Skeletal muscle cell (primary cell): ENCODE measurements around the gene HSPA1A.
"Not testable (repeated sequence)": the region's sequence is repeated elsewhere in the genome, so short reads cannot be mapped to it uniquely, and the experiment has no call there.

Experiments
- DNase-seq: peaks from one replicate; pipeline ENCODE4 v3.0.0-alpha.2; 2010; ENCODE audit warnings: low read depth
- H3K4me3 ChIP-seq: 2 replicates; pipeline ENCODE4 v1.5.1; 2011; ENCODE audit warnings: low read depth, mild to moderate bottlenecking, control low read depth, low read length, moderate library complexity

Gene HSPA1A

DNA sequence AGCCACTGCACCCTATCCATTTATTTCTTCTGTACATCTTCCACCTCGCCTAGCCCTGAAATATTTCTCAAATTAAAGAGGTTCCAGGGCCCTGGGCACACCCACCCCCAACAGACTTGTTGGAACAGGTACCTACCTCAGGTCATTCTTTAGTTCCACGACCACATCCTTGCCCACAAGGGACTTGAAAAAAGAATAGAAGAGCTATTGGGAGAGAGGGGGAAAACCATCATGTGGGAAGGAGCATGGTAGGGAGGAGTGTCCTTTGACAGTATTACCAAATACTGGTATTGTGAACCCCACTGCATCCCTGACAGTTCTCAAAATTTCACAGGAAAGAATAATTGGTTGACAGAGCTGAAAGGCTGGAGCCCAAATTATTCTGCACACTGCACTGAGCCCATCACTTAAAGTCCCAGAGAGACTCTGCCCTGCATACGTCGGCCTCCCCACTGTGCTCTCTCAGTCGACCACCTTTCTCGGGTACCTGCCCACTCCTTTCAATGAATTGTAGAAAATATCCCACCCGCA lies 9.3 kb upstream of the HSPA1A start:
- H3K4me3 ChIP-seq: peak overlapping the region; percentile 85
- DNase-seq: no peak

DNA sequence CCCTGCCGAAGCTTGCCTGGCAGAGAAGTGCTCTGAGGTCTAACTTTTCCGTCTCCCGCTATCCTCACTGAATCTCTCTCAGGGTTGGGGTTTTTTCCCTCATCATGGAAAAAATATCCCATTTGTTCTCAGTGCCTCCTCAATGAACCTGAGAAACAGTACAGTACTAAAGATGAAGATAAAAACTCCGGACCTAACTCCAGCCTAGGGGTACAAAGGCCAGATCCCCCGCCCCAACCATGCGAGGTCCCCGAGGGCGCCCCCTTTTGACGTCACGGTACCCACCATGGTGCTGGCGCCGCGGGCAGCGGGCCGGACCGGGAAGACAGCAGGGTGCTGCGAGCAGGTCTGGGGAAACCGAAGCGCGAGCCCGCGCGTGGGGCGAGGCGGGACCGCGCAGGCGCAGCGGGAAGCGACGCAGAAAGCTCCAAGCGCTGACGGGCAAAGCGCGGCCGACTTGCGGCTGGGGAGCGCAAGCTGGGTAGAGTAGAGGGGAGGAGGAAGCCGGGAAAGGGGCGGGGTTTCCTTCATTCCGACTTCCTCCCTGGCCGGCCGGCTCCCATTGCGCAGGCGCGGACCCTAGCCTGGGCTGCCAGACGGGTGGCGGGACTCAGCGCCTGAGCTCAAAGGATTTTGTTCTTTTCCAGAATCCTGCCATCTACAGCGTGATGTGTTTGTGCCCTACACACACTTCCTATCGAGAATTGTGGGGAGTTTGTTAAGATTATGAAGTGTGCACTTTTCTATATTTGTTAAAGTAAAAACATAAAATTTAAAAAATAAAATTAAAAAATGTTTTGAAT lies 8.7 kb upstream of the HSPA1A start, which contains the start of gene LSM2:
TSS of gene LSM2 (minus strand) at position 497 of the 803 bp plus-strand sequence. CDS start at position 288, 209 bp downstream.
- peak; percentile 89 for DNase-seq
- H3K4me3 ChIP-seq: peak within 1 kb of the TSS; percentile 85

DNA sequence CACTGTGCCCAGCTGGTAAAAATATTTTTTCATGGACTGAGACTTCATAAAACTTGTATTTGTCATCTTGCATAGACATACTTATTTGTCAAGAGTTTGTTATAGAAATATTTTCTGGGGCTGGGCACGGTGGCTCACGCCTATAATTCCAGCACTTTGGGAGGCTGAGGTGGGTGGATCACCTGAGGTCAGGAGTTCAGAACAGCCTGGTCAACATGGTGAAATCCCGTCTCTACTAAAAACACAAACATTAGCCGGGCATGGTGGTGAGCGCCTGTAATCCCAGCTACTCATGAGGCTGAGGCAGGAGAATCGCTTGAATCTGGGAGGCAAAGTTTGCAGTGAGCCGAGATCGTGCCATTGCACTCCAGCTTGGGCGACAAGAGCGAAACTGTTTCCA lies 6.7 kb upstream of the HSPA1A start:
- H3K4me3 ChIP-seq, DNase-seq: not testable (repeated sequence)

DNA sequence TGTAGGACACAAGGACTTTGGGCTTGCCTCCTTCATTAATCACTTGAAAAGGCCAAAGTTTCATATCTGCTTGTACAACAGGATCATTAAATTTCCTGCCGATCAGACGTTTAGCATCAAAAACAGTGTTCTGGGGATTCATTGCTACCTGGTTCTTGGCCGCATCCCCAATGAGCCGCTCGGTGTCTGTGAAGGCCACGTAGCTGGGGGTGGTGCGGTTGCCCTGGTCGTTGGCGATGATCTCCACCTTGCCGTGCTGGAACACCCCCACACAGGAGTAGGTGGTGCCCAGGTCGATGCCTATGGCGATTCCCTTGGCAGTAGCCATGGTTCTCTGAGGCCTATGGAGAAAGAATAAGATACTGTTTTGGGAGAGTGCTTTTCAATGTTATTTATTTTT lies 3.7 kb upstream of the HSPA1A start:
- no peak overlapping the region for H3K4me3 ChIP-seq
- no peak for DNase-seq

DNA sequence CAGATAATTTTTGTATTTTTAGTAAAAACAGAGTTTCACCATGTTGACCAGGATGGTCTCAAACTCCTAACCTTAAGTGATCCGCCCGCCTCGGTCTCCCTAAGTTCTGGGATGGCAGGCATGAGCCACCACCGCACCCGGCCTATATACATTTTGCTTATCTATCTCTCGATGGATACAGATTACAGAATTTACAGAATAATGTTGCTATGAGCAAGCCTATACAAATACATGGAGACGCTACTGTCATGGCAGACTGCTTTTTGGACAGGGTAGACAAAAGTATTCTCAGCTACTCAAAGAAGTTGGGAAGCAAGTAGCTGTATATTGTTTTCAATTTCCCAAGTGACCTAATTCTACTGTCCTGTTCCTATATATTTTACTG lies 1.9 kb upstream of the HSPA1A start:
- H3K4me3 ChIP-seq: no peak overlapping the region
- DNase-seq: no peak

DNA sequence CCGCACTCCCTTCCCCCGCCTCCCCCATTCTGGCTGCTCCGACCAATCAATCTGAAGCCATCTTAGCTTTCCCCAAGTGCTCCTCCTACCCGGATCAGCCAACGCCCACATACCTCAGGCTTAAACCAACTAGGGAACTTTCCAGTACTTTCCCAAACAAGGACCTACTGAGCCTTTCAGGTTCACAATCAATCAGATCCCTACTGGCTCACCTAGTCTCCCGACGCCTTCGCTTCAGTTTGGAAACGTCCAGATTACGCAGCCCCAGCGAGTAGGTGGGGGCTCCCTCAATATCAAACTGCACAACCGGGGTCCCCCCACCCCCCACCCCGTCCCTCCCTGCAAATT lies 692 bp upstream of the HSPA1A start:
- peak overlapping the region; percentile 64 for H3K4me3 ChIP-seq
- peak; percentile 93 for DNase-seq

DNA sequence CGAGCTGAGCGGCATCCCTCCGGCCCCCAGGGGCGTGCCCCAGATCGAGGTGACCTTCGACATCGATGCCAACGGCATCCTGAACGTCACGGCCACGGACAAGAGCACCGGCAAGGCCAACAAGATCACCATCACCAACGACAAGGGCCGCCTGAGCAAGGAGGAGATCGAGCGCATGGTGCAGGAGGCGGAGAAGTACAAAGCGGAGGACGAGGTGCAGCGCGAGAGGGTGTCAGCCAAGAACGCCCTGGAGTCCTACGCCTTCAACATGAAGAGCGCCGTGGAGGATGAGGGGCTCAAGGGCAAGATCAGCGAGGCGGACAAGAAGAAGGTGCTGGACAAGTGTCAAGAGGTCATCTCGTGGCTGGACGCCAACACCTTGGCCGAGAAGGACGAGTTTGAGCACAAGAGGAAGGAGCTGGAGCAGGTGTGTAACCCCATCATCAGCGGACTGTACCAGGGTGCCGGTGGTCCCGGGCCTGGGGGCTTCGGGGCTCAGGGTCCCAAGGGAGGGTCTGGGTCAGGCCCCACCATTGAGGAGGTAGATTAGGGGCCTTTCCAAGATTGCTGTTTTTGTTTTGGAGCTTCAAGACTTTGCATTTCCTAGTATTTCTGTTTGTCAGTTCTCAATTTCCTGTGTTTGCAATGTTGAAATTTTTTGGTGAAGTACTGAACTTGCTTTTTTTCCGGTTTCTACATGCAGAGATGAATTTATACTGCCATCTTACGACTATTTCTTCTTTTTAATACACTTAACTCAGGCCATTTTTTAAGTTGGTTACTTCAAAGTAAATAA lies 2.0 kb downstream of the HSPA1A start:
- DNase-seq: not testable (repeated sequence)

DNA sequence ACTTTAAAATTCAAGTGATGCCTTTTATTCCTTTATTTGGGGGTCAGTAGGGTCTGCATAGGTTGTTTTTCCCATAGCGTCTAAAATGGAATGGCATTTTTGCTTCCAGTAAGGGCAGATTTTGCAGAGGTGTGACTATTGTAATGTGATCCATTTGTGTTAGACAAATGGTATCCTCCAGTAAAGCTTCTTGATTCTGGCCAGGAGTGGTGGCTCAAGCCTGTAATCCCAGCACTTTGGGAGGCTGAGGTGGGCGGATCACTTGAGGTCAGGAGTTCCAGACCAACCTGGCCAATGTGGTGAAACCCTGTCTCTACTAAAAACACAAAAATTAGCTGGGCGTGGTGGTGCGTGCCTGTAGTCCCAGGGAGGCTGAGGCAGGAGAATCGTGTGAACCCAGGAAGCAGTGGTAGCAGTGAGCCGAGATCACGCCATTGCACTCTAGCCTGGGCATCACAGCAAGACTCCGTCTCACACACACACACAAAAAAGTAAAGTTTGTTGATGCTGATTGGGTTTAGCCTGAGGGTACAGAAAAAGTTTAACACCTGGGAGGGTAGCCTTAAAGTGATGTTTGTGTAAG lies 2.7 kb downstream of the HSPA1A start:
- DNase-seq: not testable (repeated sequence)
- peak overlapping the region; percentile 45 for H3K4me3 ChIP-seq

More for the DNA sequence above, 2.0 kb downstream of the HSPA1A start:
- H3K4me3 ChIP-seq: peak overlapping the region; percentile 45

DNA sequence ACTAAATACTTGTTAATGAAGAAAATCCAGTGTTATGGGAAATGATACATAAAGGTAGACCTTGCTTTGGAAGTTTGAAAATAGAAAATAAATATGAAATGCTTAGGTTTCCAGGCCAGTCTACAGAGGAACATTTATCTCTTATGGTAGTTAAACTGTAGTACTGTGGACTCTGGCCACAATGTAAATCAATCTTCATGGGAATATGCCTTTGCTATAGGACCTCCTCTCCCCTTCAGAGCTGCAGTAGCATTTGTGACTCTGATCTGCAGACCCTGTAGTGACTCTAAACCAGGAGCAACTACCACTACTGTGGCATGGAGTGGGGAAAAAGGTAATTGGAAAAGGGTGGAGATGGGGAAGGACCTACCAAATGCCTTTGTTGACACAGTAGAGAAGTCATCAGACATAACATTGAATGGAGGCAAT lies 4.5 kb downstream of the HSPA1A start:
- no peak overlapping the region for H3K4me3 ChIP-seq
- no peak for DNase-seq

DNA sequence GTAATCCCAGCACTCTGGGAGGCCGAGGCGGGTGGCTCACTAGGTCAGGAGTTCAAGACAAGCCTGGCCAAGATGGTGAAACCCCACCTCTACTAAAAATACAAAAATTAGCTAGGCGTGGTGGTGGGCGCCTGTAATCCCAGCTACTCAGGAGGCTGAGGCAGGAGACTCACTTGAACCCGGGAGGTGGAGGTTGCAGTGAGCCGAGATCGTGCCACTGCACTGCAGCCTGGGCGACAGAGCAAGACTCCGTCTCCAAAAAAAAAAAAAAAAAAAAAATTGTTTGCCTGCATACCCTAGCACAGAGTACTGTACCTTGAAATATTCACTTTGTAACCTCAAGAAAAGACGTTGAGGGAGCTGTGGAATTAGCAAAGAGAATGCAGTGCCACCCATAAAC lies 5.1 kb downstream of the HSPA1A start:
- DNase-seq, H3K4me3 ChIP-seq: not testable (repeated sequence)

DNA sequence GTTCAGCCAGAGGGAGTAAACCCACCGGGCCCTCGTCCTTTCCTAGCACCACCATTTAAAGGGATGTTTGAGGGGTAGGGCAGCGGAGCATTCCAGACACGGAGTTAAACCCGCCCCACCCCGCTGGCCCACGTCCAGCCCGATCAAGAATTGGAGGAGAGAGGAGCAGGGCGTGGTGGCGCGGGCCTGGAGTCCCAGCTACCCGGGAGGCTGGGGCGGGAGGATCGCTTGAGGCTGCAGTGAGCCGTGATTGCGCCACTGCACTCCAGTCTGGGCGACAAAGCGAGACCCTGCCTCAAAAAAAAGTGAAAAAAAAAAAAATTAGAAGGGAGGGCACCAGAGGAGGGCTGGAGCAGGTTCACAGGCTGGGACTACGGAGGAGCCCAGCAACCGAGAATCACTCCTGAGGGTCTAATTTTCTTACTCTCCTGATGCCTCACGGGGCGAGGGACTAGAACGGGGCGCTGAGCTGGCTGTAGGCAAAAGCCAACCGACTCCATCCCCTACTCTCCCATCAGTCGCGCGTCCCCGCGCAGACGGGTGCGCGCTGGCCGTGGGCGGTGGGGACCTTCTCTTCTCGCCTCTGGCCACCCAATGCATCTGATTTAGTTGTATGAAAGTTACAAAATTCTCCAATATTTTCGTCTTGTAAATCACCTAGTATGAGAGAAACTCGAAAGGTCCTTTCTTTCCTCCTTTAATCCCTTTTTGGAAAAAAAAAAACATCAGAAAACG lies 6.1 kb downstream of the HSPA1A start:
- peak overlapping the region; percentile 60 for H3K4me3 ChIP-seq
- DNase-seq: no peak

DNA sequence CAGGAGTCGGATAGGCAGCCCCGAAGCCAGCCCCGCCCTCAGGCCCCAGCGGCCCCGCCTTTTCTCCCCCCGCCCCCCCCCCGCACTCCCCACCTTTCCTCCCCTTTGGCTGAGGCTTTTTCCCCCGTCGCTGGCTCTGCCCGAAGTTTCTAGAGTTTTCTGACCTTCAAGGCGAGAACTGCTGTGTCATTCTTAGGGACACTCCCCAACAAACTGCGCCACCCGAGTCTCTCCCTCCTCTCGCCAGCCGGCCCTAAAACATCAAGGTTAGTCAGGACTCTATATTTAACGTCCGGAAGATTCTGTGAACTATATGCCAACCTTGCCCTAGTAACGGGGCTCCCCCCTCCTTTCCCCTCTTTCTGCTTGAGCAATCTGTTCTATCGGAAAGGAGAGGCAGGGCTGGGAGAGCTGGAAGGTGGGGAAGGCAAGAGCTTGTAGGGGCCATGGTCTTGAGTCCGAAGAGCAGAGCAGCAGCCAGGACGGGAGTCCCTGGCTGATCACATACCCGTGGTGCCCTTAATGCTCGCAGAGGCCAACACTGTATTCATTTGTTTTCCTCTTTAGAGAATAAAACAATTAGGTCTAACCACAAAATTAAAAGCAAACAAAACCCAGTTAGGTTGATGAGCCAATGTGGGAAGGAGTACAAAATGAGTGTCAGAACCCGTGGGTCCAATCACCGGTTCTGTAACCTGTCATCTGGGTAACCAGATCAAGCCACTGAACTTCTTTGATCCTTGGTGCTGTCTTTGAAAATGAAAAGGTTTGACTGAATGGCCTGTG lies 6.9 kb downstream of the HSPA1A start:
- H3K4me3 ChIP-seq: peak overlapping the region; percentile 60
- peak; percentile 41 for DNase-seq

DNA sequence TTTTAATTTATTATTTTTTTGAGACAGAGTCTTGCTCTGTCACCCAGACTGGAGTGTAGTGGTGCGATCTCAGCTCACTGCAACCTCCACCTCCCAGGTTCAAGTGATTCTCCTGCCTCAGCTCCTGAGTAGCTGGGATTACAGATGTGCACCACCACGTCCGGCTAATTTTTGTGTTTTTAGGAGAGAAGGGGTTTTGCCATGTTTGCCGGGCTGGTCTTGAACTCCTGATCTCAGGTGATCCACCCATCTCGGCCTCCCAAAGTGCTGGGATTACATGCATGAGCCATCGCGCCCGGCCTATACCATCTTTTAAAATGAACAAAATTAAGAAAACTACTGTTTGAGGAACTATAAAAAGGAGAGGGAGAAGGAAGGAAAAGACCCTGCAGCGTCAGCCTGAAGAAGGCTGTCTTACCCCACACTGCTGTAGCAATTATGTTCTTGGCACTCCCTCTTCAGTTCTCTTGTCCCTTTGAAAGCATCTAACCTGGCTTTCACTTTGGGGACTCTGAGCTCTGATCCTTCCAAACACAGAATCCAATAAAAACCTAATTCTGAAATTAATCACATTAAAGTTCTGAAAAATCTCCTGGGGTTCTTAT lies 8.4 kb downstream of the HSPA1A start:
- H3K4me3 ChIP-seq, DNase-seq: not testable (repeated sequence)

DNA sequence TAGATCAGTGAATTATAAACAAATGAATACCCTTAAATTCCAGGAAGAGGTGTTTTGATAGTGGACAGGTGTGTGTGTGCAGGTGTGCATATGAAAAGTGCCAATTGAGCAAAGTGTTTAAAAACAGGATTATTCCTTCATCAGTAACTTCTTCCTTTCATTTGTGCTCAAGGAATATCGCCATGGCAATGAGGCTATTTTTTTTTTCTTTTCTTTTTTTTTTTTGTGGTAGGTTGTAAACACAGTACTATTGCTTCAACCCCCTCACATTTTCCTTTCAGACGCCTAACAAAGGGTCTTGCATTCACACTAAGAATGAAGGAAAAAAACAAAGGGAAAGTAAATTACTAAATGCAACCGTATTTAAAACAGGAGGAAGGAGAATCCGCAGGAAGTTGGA lies 10.2 kb downstream of the HSPA1A start:
- no peak overlapping the region for H3K4me3 ChIP-seq
- no peak for DNase-seq

DNA sequence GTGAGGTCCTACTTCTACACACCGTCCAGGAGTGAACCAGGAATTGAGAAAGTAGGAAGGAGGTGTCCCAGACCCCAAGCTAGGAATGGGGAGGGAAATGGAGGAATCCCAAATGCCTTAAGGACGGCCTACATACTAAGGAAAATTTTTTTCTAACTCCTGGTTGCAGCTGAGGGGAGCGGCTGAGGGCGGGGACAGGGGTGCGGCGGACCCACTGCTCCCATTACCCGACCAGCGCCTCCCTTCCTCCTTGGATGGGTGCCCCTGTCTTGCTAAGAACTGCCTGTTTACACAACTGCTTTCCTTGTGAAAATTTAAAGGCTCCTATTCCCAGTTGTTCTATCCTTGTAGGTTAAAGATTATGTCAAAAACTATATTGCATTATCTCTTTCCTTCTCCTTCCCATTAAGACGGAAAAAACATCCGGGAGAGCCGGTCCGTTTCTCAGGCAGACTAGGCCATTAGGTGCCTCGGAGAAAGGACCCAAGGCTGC lies 11.5 kb downstream of the HSPA1A start:
- peak; percentile 47 for DNase-seq
- peak overlapping the region; percentile 69 for H3K4me3 ChIP-seq

DNA sequence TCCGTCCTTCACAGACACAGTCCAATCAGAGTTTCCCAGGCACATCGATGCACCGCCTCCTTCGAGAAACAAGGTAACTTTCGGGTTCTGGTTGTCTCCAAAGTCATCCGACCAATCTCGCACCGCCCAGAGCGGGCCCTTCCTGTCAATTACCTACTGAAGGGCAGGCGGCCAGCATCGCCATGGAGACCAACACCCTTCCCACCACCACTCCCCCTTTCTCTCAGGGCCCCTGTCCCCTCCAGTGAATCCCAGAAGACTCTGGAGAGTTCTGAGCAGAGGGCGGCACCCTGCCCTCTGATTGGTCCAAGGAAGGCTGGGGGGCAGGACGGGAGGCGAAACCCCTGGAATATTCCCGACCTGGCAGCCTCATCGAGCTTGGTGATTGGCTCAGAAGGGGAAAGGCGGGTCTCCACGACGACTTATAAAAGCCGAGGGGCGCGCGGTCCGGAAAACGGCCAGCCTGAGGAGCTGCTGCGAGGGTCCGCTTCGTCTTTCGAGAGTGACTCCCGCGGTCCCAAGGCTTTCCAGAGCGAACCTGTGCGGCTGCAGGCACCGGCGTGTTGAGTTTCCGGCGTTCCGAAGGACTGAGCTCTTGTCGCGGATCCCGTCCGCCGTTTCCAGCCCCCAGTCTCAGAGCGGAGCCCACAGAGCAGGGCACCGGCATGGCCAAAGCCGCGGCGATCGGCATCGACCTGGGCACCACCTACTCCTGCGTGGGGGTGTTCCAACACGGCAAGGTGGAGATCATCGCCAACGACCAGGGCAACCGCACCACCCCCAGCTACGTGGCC lies 12.1 kb downstream of the HSPA1A start, which contains the start of gene HSPA1B:
TSS of gene HSPA1B (plus strand) at position 453 of the 794 bp plus-strand sequence. CDS start at position 666, 213 bp downstream.
- peak; percentile 99 for DNase-seq
- H3K4me3 ChIP-seq: peak within 1 kb of the TSS; percentile 69

DNA sequence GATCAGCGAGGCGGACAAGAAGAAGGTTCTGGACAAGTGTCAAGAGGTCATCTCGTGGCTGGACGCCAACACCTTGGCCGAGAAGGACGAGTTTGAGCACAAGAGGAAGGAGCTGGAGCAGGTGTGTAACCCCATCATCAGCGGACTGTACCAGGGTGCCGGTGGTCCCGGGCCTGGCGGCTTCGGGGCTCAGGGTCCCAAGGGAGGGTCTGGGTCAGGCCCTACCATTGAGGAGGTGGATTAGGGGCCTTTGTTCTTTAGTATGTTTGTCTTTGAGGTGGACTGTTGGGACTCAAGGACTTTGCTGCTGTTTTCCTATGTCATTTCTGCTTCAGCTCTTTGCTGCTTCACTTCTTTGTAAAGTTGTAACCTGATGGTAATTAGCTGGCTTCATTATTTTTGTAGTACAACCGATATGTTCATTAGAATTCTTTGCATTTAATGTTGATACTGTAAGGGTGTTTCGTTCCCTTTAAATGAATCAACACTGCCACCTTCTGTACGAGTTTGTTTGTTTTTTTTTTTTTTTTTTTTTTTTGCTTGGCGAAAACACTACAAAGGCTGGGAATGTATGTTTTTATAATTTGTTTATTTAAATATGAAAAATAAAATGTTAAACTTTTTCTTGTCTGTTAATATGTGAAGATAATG lies 14.4 kb downstream of the HSPA1A start:
- DNase-seq: no peak
- peak overlapping the region; percentile 55 for H3K4me3 ChIP-seq
